ENCODE results near the gene KIF1B.

The KIF1B gene, protein sequence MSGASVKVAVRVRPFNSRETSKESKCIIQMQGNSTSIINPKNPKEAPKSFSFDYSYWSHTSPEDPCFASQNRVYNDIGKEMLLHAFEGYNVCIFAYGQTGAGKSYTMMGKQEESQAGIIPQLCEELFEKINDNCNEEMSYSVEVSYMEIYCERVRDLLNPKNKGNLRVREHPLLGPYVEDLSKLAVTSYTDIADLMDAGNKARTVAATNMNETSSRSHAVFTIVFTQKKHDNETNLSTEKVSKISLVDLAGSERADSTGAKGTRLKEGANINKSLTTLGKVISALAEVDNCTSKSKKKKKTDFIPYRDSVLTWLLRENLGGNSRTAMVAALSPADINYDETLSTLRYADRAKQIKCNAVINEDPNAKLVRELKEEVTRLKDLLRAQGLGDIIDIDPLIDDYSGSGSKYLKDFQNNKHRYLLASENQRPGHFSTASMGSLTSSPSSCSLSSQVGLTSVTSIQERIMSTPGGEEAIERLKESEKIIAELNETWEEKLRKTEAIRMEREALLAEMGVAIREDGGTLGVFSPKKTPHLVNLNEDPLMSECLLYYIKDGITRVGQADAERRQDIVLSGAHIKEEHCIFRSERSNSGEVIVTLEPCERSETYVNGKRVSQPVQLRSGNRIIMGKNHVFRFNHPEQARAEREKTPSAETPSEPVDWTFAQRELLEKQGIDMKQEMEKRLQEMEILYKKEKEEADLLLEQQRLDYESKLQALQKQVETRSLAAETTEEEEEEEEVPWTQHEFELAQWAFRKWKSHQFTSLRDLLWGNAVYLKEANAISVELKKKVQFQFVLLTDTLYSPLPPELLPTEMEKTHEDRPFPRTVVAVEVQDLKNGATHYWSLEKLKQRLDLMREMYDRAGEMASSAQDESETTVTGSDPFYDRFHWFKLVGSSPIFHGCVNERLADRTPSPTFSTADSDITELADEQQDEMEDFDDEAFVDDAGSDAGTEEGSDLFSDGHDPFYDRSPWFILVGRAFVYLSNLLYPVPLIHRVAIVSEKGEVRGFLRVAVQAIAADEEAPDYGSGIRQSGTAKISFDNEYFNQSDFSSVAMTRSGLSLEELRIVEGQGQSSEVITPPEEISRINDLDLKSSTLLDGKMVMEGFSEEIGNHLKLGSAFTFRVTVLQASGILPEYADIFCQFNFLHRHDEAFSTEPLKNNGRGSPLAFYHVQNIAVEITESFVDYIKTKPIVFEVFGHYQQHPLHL (N-terminal part only)

DNA sequence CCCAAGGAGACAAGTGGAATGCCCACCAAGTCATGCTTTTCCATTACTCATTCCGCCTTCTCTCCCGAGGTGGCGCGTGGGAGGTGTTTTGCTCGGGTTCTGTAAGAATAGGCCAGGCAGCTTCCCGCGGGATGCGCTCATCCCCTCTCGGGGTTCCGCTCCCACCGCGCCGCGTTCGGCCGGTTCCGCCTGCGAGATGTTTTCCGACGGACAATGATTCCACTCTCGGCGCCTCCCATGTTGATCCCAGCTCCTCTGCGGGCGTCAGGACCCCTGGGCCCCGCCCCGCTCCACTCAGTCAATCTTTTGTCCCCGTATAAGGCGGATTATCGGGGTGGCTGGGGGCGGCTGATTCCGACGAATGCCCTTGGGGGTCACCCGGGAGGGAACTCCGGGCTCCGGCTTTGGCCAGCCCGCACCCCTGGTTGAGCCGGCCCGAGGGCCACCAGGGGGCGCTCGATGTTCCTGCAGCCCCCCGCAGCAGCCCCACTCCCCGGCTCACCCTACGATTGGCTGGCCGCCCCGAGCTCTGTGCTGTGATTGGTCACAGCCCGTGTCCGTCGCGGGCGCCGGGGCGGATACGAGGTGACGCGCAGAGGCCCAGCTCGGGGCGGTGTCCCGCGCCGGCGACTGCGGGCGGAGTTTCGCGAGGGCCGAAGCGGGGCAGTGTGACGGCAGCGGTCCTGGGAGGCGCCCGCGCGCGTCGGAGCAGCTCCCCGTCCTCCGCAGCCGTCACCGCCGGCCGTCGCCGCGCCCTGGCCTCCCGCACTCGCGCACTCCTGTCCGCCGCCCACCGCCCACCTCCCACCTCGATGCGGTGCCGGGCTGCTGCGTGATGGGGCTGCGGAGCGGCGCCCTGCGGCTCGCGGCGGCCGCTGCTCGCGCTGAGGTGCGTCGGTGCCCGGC is at the start of gene KIF1B:
Gene KIF1B (plus strand): TSS at position 666 of the 906 bp plus-strand sequence. CDS start 21,759 bp downstream, outside the sequence.
- peak; percentile 89 to 95 (median 92) for DNase-seq (ENCODE audit: low read depth in 3 of 3)

- no peak for DNase-seq (ENCODE audit: low read depth in 3 of 3)
Observed at GRCh38 chr1:10160907-10161490, 49.4 kb upstream of the KIF1B start.

- DNase-seq (ENCODE audit: low read depth in 3 of 3), result no peak
Observed at GRCh38 chr1:10161541-10162290, 48.7 kb upstream of the KIF1B start.

GRCh38 chr1:10168912-10169514 is 41.4 kb upstream of the KIF1B start:
- DNase-seq (ENCODE audit: low read depth in 3 of 3), result no peak

DNA sequence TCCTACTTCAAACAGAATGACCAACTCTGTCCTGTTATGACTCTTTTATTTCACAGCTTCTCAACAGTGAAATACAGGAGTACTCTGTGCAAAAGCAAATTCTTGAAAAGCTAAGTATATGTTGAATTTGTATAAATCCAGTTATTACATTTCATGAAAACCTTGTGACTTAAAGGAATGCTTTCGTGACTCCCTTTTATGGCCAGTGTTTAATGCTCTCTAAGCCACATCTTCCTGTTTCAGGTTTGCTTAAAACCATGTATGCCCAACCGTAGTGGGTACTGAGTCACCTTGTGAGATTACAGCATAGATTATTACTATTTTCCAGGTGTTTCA is 40.2 kb upstream of the KIF1B start:
- no peak for DNase-seq (ENCODE audit: low read depth in 3 of 3)

DNA sequence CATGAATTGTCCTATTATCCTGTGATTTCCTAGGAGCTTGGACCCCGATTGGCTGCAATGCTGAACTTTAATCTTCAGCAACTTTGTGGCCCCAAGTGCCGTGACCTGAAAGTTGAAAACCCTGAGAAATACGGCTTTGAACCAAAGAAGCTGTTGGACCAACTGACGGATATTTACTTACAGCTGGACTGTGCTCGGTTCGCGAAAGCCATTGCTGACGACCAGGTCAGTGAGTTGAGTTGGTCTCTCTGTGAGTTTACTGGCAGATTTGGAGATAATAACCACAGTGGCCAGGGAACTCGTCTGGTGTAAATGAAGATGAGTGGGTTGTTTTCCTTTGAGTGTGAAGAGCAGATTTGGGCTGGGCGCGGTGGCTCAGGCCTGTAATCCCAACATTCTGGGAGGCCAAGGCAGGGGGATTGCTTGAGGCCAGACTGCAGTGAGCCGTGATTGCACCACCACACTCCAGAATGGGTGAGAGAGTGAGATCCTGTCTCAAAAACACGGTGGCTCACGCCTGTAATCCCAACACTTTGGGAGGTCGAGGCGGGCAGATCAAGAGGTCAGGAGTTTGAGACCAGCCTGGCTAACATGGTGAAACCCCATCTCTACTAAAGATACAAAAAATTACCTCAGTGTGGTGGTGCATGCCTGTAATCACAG is 39.1 kb upstream of the KIF1B start:
- no peak for DNase-seq (ENCODE audit: low read depth in 3 of 3)

DNA sequence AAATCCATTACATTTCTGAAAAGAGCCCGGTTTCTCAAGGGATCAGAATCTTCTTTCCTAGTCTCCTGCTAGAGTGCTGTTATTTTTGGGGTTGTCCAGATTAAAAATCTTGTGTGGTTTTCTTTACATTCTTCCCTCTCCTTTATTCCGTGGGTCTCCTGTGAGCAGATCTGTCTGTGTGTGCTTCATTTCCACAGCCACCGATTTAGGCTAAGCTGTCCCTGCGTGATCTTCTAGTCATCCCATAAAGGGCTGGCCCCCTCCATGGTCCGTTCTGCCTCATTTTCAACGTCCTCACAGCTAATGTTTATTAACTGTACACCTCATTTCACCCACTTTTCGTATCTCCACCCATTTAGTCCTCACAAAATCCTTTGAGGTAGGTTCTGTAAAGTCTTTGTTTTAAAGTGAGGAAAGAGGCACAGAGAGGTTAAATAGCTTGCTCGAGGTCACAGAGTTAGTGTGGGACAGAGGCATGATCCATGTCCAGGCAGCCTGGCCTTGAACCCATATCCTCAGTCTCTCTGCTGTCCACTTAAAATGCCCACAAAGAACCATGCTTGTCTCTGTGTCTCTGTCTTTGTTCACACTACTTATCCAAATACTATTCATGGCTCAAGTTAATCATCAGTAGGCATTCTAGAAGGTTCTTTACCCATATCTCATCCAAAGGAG is 38.2 kb upstream of the KIF1B start:
- DNase-seq (ENCODE audit: low read depth in 3 of 3), result no peak

- DNase-seq (ENCODE audit: low read depth in 3 of 3), result no peak
Observed at GRCh38 chr1:10173582-10173981, 36.8 kb upstream of the KIF1B start.

DNA sequence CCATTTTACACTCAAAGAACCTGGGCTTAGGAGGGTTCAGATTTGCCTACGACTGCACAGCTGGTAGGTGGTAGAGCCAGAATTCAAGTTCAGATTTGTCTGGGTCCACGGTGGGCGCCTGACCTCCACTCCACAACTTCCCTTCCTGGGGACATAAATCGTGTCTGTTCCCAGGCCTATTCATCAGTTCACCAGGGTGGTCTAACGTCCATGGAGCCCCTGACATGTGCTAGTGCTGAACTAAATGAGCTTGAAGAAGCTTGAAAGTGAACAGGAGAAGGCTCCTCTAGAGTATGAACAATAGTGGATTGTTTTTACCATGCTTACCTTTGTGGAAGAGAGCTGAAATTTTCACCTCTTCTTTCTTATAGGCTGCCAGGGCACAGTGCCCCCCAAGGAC is 32.5 kb upstream of the KIF1B start:
- no peak for DNase-seq (ENCODE audit: low read depth in 3 of 3)

GRCh38 chr1:10178597-10179405 is 31.6 kb upstream of the KIF1B start:
- DNase-seq (ENCODE audit: low read depth in 3 of 3), result no peak

GRCh38 chr1:10179406-10180091 is 30.8 kb upstream of the KIF1B start:
- DNase-seq (ENCODE audit: low read depth in 3 of 3), result no peak

- no peak for DNase-seq (ENCODE audit: low read depth in 3 of 3)
Observed at GRCh38 chr1:10181154-10181553, 29.2 kb upstream of the KIF1B start.

DNA sequence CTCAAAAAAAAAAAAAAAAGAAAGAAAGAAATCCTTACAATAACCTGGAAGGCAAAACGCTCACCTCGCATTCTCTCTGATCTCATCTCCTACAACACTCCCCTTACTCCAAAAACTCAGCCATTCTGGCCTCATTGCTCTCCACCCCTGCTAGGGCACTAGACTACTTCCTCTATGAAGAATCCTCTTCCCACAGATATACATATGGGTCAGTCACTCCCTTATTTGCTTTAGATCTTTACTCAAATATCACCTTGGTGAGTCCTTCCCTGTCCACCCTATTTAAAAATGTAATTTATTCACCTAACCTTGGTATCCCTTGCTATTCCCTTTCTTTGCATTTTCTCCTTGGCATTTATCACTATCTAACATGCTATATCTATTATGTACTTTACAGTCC is 24.6 kb upstream of the KIF1B start:
- DNase-seq (ENCODE audit: low read depth in 3 of 3), result no peak

DNA sequence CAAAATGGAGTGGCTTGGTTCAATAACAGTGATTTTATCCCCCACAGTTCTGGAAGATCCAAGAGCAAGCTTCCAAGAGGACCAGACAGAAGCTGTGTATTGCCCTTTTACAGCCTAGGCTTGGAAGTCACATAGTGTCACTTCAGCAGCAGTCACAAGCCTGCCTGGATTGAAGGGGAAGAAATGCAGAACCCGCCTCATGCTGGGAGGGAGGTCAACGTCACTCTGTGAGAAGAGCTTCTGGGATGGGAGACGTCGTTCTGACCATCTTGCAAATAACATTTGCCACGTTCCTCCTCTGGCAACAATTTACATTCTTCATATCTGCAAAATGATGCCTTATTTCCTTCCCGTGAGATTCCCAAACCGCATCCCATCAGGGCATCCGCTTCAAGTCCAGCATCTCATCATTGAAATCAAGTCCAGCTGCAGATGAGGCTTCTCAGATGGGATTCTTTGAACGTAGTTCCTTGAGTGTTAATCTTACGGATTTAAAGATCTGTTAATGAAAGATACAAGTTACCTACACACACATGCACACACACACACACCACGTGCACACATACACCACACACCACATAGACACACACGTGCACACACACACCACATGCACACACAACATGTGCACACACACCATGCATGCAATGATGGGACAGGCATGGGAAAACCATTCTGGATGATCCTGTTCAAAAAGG is 23.9 kb upstream of the KIF1B start:
- no peak for DNase-seq (ENCODE audit: low read depth in 3 of 3)

- DNase-seq (ENCODE audit: low read depth in 3 of 3), result no peak
Observed at GRCh38 chr1:10187026-10187334, 23.4 kb upstream of the KIF1B start.

- DNase-seq (ENCODE audit: low read depth in 3 of 3), result no peak
Observed at GRCh38 chr1:10188133-10188650, 22.2 kb upstream of the KIF1B start.

All from stimulated activated CD4-positive, alpha-beta T cell treated with anti-CD3 and anti-CD28 coated beads, TNF-alpha, amount 100 ng/mL, for 48 hours (primary cell).